ENCODE data around the gene DAB2IP.

DNA sequence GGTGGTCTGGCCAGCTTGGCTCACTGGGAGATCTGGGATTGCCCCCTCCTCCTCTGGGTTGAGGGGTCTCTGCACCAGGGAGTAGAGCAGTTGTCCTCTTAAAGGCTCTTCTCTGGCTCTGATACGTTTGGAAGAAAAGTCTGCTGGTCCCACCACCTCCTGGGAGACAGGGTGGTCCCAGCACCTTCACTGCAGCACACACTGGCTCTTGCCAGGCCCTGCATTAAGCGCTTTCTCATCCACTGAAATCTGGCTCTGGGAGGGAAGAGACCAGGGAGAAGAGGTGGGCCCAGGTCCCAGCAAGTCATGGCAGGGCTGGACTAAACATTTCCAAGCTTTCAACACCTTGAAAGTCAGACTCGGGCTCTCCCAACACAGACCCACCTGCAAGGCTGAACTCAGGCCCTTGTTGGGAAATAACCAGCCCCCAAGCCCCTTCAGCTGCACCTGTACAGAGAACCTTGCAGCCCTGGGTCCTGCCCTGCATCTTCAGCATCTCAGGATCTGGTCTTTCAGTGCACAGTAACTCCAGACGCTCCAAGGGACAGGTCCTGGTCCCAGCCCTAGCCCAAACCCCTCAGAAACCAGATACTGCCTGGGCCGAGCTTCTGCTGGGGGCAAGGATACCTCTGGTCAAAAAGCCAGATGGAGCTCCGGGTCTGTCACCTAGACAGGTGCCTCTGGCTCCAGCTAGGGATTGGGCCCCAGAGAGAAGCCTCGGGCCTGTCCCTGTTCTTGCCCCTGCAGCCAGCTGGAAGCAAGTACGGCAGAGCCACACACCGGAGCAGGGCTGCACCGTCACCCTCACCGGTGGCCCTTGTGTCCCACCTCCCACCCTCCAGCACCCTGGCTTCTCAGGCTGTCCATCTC lies 134.5 kb downstream of the DAB2IP start:
- TF ChIP-seq RFX5 (IDR thresholded peaks at IDR 0.05; ENCODE audit: low read depth, low read length) (no peak), MAZ (IDR thresholded peaks at IDR 0.05; ENCODE audit: borderline replicate concordance, low read depth, low read length) (no peak), POLR2A (IDR thresholded peaks at IDR 0.05; ENCODE audit: low read depth, low read length) (no peak), BHLHE40 (IDR thresholded peaks at IDR 0.05; ENCODE audit: low read depth, low read length) (no peak), CEBPB (IDR thresholded peaks at IDR 0.05; ENCODE audit: low read depth, low read length) (no peak), MXI1 (IDR thresholded peaks at IDR 0.05; ENCODE audit: borderline replicate concordance, low read depth, low read length) (no peak), RCOR1 (IDR thresholded peaks at IDR 0.05; ENCODE audit: insufficient replicate concordance, low read length) (no peak), FOS (IDR thresholded peaks at IDR 0.05; ENCODE audit: low read depth, low read length) (no peak), NFE2L2 (IDR thresholded peaks at IDR 0.05; ENCODE audit: low read depth, low read length) (no peak), CHD1 (IDR thresholded peaks at IDR 0.05; ENCODE audit: low read depth, low read length) (no peak), MAFK (IDR thresholded peaks at IDR 0.05; ENCODE audit: low read depth, low read length) (no peak)
- TF ChIP-seq, protein P1, sequence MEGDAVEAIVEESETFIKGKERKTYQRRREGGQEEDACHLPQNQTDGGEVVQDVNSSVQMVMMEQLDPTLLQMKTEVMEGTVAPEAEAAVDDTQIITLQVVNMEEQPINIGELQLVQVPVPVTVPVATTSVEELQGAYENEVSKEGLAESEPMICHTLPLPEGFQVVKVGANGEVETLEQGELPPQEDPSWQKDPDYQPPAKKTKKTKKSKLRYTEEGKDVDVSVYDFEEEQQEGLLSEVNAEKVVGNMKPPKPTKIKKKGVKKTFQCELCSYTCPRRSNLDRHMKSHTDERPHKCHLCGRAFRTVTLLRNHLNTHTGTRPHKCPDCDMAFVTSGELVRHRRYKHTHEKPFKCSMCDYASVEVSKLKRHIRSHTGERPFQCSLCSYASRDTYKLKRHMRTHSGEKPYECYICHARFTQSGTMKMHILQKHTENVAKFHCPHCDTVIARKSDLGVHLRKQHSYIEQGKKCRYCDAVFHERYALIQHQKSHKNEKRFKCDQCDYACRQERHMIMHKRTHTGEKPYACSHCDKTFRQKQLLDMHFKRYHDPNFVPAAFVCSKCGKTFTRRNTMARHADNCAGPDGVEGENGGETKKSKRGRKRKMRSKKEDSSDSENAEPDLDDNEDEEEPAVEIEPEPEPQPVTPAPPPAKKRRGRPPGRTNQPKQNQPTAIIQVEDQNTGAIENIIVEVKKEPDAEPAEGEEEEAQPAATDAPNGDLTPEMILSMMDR (conservative IDR thresholded peaks at IDR 0.05; ENCODE audit: low read depth, low read length), result no peak
- TF ChIP-seq, protein P2, sequence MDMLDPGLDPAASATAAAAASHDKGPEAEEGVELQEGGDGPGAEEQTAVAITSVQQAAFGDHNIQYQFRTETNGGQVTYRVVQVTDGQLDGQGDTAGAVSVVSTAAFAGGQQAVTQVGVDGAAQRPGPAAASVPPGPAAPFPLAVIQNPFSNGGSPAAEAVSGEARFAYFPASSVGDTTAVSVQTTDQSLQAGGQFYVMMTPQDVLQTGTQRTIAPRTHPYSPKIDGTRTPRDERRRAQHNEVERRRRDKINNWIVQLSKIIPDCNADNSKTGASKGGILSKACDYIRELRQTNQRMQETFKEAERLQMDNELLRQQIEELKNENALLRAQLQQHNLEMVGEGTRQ (IDR thresholded peaks at IDR 0.05; ENCODE audit: low read depth, low read length), result no peak
- TF ChIP-seq, protein P3, sequence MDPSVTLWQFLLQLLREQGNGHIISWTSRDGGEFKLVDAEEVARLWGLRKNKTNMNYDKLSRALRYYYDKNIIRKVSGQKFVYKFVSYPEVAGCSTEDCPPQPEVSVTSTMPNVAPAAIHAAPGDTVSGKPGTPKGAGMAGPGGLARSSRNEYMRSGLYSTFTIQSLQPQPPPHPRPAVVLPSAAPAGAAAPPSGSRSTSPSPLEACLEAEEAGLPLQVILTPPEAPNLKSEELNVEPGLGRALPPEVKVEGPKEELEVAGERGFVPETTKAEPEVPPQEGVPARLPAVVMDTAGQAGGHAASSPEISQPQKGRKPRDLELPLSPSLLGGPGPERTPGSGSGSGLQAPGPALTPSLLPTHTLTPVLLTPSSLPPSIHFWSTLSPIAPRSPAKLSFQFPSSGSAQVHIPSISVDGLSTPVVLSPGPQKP (IDR thresholded peaks at IDR 0.05; ENCODE audit: borderline replicate concordance, low read depth, low read length), result no peak
